Fibroblast of mammary gland (primary cell): Measurements from ENCODE around the gene RIC1.
A peak's percentile ranks its signal among the peaks of the same experiment; 100 is the strongest.

Experiments
- DNase-seq: peaks from one replicate; pipeline ENCODE4 v3.0.0-alpha.2; 2010; ENCODE audit warnings: low read depth
- H3K4me3 ChIP-seq: 2 replicates; pipeline ENCODE4 v1.5.1; 2011; ENCODE audit warnings: low read depth, mild to moderate bottlenecking, low read length, moderate library complexity; ENCODE audit not compliant: control insufficient read depth
- TF ChIP-seq, protein P1 (sequence below): conservative IDR thresholded peaks from 2 replicates; pipeline ENCODE4 v1.5.1; 2011; ENCODE audit warnings: low read depth, low read length, inconsistent platforms; ENCODE audit not compliant: control insufficient read depth, insufficient read depth

The RIC1 gene

GRCh38 chr9:5587024-5587423, 41.9 kb upstream of the RIC1 start:
- DNase-seq = peak; percentile 78
- TF ChIP-seq, protein P1, sequence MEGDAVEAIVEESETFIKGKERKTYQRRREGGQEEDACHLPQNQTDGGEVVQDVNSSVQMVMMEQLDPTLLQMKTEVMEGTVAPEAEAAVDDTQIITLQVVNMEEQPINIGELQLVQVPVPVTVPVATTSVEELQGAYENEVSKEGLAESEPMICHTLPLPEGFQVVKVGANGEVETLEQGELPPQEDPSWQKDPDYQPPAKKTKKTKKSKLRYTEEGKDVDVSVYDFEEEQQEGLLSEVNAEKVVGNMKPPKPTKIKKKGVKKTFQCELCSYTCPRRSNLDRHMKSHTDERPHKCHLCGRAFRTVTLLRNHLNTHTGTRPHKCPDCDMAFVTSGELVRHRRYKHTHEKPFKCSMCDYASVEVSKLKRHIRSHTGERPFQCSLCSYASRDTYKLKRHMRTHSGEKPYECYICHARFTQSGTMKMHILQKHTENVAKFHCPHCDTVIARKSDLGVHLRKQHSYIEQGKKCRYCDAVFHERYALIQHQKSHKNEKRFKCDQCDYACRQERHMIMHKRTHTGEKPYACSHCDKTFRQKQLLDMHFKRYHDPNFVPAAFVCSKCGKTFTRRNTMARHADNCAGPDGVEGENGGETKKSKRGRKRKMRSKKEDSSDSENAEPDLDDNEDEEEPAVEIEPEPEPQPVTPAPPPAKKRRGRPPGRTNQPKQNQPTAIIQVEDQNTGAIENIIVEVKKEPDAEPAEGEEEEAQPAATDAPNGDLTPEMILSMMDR = no peak
- no peak overlapping the region for H3K4me3 ChIP-seq

- DNase-seq = no peak
- TF ChIP-seq, protein P1 = no peak
These were observed 36.7 kb upstream of the RIC1 start for GRCh38 chr9:5592231-5592630.

GRCh38 chr9:5592904-5593303, 36.0 kb upstream of the RIC1 start:
- TF ChIP-seq, protein P1 = no peak
- H3K4me3 ChIP-seq = no peak overlapping the region
- DNase-seq = no peak

More at GRCh38 chr9:5592231-5592630, 36.7 kb upstream of the RIC1 start:
- H3K4me3 ChIP-seq = no peak overlapping the region

DNA sequence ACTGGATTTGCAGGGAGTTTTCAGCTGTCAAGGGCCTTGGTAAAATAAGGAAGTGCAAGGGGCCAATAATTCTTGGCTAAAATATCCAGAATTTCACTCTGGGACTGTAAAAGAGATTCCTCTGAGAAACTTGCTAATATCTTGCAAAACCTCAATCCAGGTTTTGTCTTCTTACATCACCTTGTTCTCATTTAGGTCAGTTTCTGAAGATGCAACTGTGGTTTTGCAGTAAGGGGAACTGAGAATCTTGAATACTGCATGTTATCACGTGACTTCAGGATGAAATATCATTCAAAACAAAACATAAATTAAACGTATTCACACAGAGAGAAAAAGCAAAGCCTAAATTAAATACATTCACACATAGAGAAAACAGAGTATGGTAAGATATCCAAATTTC, 35.0 kb upstream of the RIC1 start:
- H3K4me3 ChIP-seq = no peak overlapping the region
- TF ChIP-seq, protein P1 = no peak
- DNase-seq = no peak

- TF ChIP-seq, protein P1 = no peak
- no peak for DNase-seq
- H3K4me3 ChIP-seq = no peak overlapping the region
These were observed 32.7 kb upstream of the RIC1 start for GRCh38 chr9:5596173-5596572.

DNA sequence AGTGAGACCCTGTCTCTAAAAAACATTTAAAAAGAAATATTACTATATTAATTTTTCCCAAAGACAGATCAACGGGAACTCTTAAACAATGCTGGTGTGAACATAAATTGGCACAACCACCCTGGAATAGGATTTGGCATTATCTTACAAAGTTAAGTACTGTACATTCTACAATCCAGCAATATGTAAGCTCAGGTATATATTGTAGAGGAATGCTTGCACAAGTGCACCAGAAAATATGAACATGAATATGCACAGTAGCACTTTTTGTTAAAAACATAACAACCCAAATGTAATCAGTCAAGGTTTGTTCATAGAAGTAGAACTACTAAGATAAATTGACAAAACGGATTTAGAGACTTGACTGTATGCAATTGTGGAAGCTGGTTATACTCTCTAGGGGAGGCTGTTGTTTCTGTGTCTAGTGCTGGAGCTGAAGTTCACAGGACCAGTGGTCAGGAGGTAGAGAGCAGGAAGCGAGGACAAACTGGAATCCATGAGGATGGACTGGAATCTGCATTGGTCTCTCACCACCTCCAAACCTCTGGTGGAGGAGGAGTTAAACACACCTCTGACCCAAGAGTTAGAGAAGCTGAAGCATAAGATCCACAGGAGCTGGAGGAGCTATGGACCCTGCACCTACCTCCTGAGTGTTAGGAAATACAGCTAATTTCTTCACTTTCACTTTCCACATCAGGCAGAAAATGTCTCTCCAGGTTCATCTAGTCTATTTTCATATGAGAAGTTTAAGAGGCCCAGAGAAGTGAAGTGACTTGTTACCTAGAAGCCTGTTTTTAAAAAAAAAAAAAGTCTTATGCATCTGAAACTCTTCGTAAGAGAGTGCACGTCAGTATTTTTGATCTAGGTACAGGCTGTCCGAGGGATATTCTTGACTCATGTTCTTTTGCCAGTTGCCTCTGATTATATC, 20.3 kb upstream of the RIC1 start:
- DNase-seq = peak; percentile 69
- TF ChIP-seq, protein P1 = peak; percentile 4
- peak overlapping the region; percentile 42 for H3K4me3 ChIP-seq
